PC-9 (cell line): ENCODE measurements around the gene HYAL1. TPM values are rescaled to one million over a fixed set of nuclear protein-coding genes. Genes with fewer than 3 reads are reported as not detected.

Experiments
- BruUV-seq: library from RNA; stranded (reverse); fragments of 400-500 nt; replicated peaks from 2 replicates; lab custom pipeline; 2021; lab: Mats Ljungman, UMichigan
- CTCF ChIA-PET: fragments of 300-600 bp; sonication (Branson Sonifier 250); formaldehyde crosslinking; loops from one replicate; lab custom pipeline; 2022; ENCODE audit warnings: antibody characterized with exemption; lab: Charles Lee
- POLR2A ChIA-PET: fragments of 300-600 bp; sonication (Branson Sonifier 250); formaldehyde crosslinking; loops from one replicate; lab custom pipeline; 2022; ENCODE audit warnings: antibody characterized with exemption; ENCODE audit not compliant: unreplicated experiment; lab: Charles Lee
- DNase-seq, 2 experiments: peaks; one replicate each; pipeline versions ENCODE4 v3.0.0 to v3.0.0-alpha.2; 2015 to 2022; ENCODE audit warnings: mixed read lengths in 1 of 2
- H2AFZ ChIP-seq: fragments of 200-600 bp; sonication (generic); 2 replicates; pipeline ENCODE4 v1.8.1; 2017; ENCODE audit warnings: antibody characterized with exemption
- H3F3A ChIP-seq: fragments of 200-600 bp; sonication (generic); 2 replicates; pipeline ENCODE4 v1.8.1; 2017; ENCODE audit warnings: antibody characterized with exemption, mild to moderate bottlenecking, low read depth; ENCODE audit not compliant: insufficient read depth
- H3K27ac ChIP-seq: fragments of 200-600 bp; sonication (generic); 2 replicates; pipeline ENCODE4 v1.6.1; 2016; ENCODE audit warnings: mixed run types
- H3K27me3 ChIP-seq: fragments of 200-600 bp; sonication (generic); 2 replicates; pipeline ENCODE4 v1.6.1; 2016; ENCODE audit warnings: low read depth, mixed run types; ENCODE audit not compliant: insufficient read depth
- H3K36me3 ChIP-seq: fragments of 200-600 bp; sonication (generic); 2 replicates; pipeline ENCODE4 v1.6.1; 2016; ENCODE audit warnings: low read depth, mixed run types
- H3K4me1 ChIP-seq: fragments of 200-600 bp; sonication (generic); replicated peaks from 2 replicates; pipeline ENCODE4 v1.6.1; 2016; ENCODE audit warnings: mixed run types; ENCODE audit not compliant: insufficient read depth
- H3K4me2 ChIP-seq: fragments of 200-600 bp; sonication (generic); 2 replicates; pipeline ENCODE4 v1.6.1; 2017; ENCODE audit warnings: mixed run types
- H3K4me3 ChIP-seq: fragments of 200-600 bp; sonication (generic); 2 replicates; pipeline ENCODE4 v1.6.1; 2016; ENCODE audit warnings: mixed run types
- H3K79me2 ChIP-seq: fragments of 200-600 bp; sonication (generic); 2 replicates; pipeline ENCODE4 v1.6.1; 2017; ENCODE audit warnings: low read depth, mixed run types
- H3K9me2 ChIP-seq: fragments of 200-600 bp; sonication (generic); 2 replicates; pipeline ENCODE4 v1.8.1; 2017; ENCODE audit warnings: mild to moderate bottlenecking; ENCODE audit not compliant: insufficient read depth
- H3K9me3 ChIP-seq: fragments of 200-600 bp; sonication (generic); 2 replicates; pipeline ENCODE4 v1.8.1; 2016; ENCODE audit warnings: low read depth; ENCODE audit not compliant: insufficient read depth
- H4K20me1 ChIP-seq: fragments of 200-600 bp; sonication (generic); 2 replicates; pipeline ENCODE4 v1.8.1; 2017; ENCODE audit not compliant: insufficient read depth
- EZH2 ChIP-seq: fragments of 200-600 bp; sonication (generic); IDR thresholded peaks from 2 replicates; pipeline ENCODE4 v1.8.0; 2017; ENCODE audit warnings: antibody characterized with exemption, low read depth
- intact Hi-C: fragments of 100-400 bp; cut with micrococcal nuclease; formaldehyde crosslinking; loops from one replicate; pipeline ENCODE4 v1.10.0; 2022; ENCODE audit not compliant: unreplicated experiment
- total RNA-seq: library from RNA; stranded (reverse); gene quantifications from 2 replicates; pipeline ENCODE4 v1.2.3, GENCODE V29; 2021
- TF ChIP-seq, protein P1 (sequence below): fragments of 200-600 bp; sonication (generic); conservative IDR thresholded peaks from 2 replicates; pipeline ENCODE4 v1.6.1; 2017; ENCODE audit warnings: mixed run types, antibody characterized with exemption, mild to moderate bottlenecking, moderate library complexity

HYAL1 gene
- total RNA-seq, 1 experiment from 2014 or later: 1.9 TPM

DNA sequence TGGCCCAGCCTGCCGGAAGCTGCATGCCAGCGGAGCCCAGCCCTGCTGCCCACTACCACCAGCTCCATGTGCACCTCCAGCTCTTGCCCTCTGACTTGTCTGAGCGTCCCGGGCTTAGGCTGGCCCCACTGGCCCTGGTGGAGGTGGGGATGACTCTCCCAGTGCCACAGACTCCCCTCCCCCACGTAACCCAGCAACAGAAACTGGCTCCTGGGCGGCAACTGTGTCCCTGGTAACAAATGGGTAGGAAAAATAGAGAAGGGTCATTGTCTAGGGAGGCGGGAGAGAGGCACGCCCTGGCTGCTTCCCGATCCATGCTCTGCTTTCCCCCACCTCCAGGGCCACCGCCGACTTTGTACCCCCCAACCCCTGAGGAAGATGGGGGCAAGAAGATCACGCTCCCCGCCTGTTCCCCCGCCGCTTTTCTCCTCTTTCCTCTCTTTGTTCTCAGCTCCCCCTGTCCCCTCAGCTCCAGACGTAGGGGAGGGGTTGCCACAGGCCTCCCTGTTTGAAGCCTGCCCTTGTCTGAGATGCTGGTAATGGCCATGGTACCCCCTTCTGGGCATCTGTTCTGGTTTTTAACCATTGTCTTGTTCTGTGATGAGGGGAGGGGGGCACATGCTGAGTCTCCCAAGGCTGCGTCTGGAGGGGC lies 45.2 kb downstream of the HYAL1 start:
- H3K36me3 ChIP-seq: no peaks in the 10 kb centered on the region
- TF ChIP-seq, protein P1, sequence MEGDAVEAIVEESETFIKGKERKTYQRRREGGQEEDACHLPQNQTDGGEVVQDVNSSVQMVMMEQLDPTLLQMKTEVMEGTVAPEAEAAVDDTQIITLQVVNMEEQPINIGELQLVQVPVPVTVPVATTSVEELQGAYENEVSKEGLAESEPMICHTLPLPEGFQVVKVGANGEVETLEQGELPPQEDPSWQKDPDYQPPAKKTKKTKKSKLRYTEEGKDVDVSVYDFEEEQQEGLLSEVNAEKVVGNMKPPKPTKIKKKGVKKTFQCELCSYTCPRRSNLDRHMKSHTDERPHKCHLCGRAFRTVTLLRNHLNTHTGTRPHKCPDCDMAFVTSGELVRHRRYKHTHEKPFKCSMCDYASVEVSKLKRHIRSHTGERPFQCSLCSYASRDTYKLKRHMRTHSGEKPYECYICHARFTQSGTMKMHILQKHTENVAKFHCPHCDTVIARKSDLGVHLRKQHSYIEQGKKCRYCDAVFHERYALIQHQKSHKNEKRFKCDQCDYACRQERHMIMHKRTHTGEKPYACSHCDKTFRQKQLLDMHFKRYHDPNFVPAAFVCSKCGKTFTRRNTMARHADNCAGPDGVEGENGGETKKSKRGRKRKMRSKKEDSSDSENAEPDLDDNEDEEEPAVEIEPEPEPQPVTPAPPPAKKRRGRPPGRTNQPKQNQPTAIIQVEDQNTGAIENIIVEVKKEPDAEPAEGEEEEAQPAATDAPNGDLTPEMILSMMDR: no peak
- no peaks in the 10 kb centered on the region for H3K9me3 ChIP-seq
- no peak overlapping the region for H3K27ac ChIP-seq
- BruUV-seq: no TSS peak
- DNase-seq: no peak
- CTCF ChIA-PET: interaction anchor here (0.6 to 1.0 kb wide), 4 partner anchors 10 to 1411 kb away, joined by 3 to 9 read pairs (median 5); no protein-coding TSS in a partner anchor
- no peak overlapping the region for H3K4me3 ChIP-seq
- H2AFZ ChIP-seq: no peak overlapping the region
- H3K79me2 ChIP-seq: no peaks in the 10 kb centered on the region
- H3K4me2 ChIP-seq: no peak overlapping the region
- intact Hi-C loops: no loop called here
- POLR2A ChIA-PET: no interaction called here
- no peaks in the 10 kb centered on the region; the same call in 1 of the 2 replicates for H3K4me1 ChIP-seq
- H3F3A ChIP-seq: 0 out of 2 replicates have a peak, but pooled peaks cover 4% of the 10 kb centered on the region
- H3K9me2 ChIP-seq: no peaks in the 10 kb centered on the region
- H3K27me3 ChIP-seq: no peaks in the 10 kb centered on the region
- no peaks in the 10 kb centered on the region for H4K20me1 ChIP-seq

DNA sequence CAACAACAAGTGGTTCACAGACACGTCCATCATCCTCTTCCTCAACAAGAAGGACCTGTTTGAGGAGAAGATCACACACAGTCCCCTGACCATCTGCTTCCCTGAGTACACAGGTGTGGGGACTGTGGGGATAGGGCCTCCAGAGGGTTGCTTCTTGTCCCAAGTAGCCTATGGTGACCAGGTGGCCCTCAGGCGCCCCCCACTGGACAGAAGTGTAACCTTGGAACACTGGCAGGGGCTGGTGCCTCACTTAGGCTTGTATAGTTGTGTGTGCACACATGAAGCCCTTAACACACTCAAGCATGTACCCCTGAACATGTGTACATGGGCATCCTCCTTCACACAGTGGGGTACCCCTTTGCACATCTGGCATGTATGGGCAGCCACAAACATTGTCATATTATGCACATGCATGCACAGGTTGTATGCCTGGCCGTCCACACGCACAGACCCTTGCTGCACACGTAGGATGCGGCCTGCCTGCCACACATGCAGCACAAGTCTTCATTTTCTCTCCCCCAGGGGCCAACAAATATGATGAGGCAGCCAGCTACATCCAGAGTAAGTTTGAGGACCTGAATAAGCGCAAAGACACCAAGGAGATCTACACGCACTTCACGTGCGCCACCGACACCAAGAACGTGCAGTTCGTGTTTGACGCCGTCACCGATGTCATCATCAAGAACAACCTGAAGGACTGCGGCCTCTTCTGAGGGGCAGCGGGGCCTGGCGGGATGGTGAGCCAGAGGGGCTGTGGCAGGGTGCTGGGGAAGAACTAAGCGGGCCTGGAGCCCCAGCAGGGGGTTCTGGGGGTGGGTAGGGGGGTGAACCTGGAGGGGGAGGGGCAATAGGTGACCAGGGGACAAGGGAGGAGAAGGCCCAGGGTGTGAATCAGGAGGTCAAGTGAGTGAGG lies 46.1 kb downstream of the HYAL1 start:
- intact Hi-C loops: loop anchor here (1.0 kb wide), 1 partner anchor 30 kb away; no protein-coding TSS in a partner anchor
- H3K27ac ChIP-seq: no peak overlapping the region
- ChIA-PET CTCF (interaction anchor here (1.3 kb wide), 1 partner anchor 11 kb away, joined by 5 read pairs; no protein-coding TSS in a partner anchor), POLR2A (no interaction called here)
- H3K9me2 ChIP-seq: no peaks in the 10 kb centered on the region
- H3K79me2 ChIP-seq: no peaks in the 10 kb centered on the region
- no peak overlapping the region for H2AFZ ChIP-seq
- no peaks in the 10 kb centered on the region for H3K9me3 ChIP-seq
- no TSS peak for BruUV-seq
- TF ChIP-seq EZH2: no peak
- TF ChIP-seq, protein P1: peak; percentile 62; the same call in 1 of the 2 replicates
- H3F3A ChIP-seq: 0 out of 2 replicates have a peak, but pooled peaks cover 4% of the 10 kb centered on the region
- H3K36me3 ChIP-seq: no peaks in the 10 kb centered on the region
- no peak for DNase-seq
- H3K27me3 ChIP-seq: no peaks in the 10 kb centered on the region
- H3K4me2 ChIP-seq: no peak overlapping the region
- no peaks in the 10 kb centered on the region; the same call in 1 of the 2 replicates for H3K4me1 ChIP-seq
- no peaks in the 10 kb centered on the region for H4K20me1 ChIP-seq
- H3K4me3 ChIP-seq: no peak overlapping the region

DNA sequence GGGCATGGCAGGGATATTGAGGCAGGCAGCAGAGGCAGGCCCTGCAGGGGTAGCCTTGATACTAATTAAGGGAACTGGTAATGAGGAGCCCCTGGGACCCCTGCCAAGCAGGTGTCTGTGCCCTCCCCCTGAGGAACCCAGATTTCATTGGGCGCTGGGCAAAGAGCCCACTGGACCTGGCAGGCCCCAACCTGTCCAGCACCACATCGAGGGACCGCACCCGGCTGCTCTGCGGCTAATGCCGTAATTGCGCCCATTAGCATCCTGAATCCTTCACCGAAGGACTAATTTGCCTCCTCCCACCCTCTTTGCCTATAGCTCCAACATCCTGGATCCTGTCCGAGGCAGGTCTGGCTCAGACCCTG lies 48.1 kb downstream of the HYAL1 start:
- intact Hi-C loops: no loop called here
- Histone ChIP-seq H4K20me1 (no peaks in the 10 kb centered on the region), H3K9me2 (no peaks in the 10 kb centered on the region), H3K79me2 (peaks cover 3% of the 10 kb centered on the region), H3K4me1 (no peaks in the 10 kb centered on the region; the same call in 1 of the 2 replicates), H3K4me3 (no peak overlapping the region), H3K36me3 (no peaks in the 10 kb centered on the region), H2AFZ (no peak overlapping the region), H3K4me2 (no peak overlapping the region), H3F3A (0 out of 2 replicates have a peak, but pooled peaks cover 4% of the 10 kb centered on the region), H3K27me3 (no peaks in the 10 kb centered on the region), H3K27ac (no peak overlapping the region), H3K9me3 (no peaks in the 10 kb centered on the region)
- no TSS peak for BruUV-seq
- ChIA-PET CTCF (no interaction called here), POLR2A (no interaction called here)
- TF ChIP-seq EZH2: no peak
- TF ChIP-seq, protein P1: no peak
- DNase-seq: no peak
